Heart left ventricle (tissue), 13 donors: ENCODE results near the gene CCDC187.

ENCODE experiments used
- POLR2A ChIP-seq, 2 donors: fragments of 450-650 bp; IDR thresholded peaks; one replicate each; pipeline ENCODE4 v1.6.1; 2017; ENCODE audit warnings: antibody characterized with exemption in 2 of 2, mild to moderate bottlenecking in 2 of 2, moderate library complexity in 2 of 2
- TF ChIP-seq, protein P1 (sequence below), 12 donors: fragments of 200-600 bp; sonication (generic) in 4 of 12; IDR thresholded peaks; one replicate each; pipeline versions ENCODE4 v1.5.0 to v1.8.0; 2018 to 2022; ENCODE audit warnings: antibody characterized with exemption in 12 of 12, mild to moderate bottlenecking in 5 of 12
- donor health status: ischemic (EF 13 %, LVEDD 7.1; RV severe dilation, severe dysfunction).
- donor health status: DM: no; HTN: yes; CAD: no.
- donor health status: DM: no; HTN: no; CAD: no.
- donor health status: ischemic (EF 25% LVEDD 6.9; RV normal size, moderate dysfunction).
- donor health status: ischemic (EF 25% LVEDD 5.7; RV mildly dilated, moderate dysfunction).
- donor health status: ischemic (EF 35%, LVEDD 5.7; RV mildly dilated, moderate dysfunction).
- donor health status: nonischemic (EF 11% LVEDD 7.7; RV severe dilation, severe dysfunction).
- donor health status: DM: yes; HTN: yes; CAD: no.
- donor health status: PGD.
- donor health status: ischemic (EF 29% LVEDD 5.4; RV normal size, mild dysfunction).
- donor health status: nonischemic (EF 23%, LVEDD 6.1; RV moderate dilation, normal function).

GRCh38 chr9:136336156-136336870, 32.4 kb upstream of the CCDC187 start:
- TF ChIP-seq, protein P1, sequence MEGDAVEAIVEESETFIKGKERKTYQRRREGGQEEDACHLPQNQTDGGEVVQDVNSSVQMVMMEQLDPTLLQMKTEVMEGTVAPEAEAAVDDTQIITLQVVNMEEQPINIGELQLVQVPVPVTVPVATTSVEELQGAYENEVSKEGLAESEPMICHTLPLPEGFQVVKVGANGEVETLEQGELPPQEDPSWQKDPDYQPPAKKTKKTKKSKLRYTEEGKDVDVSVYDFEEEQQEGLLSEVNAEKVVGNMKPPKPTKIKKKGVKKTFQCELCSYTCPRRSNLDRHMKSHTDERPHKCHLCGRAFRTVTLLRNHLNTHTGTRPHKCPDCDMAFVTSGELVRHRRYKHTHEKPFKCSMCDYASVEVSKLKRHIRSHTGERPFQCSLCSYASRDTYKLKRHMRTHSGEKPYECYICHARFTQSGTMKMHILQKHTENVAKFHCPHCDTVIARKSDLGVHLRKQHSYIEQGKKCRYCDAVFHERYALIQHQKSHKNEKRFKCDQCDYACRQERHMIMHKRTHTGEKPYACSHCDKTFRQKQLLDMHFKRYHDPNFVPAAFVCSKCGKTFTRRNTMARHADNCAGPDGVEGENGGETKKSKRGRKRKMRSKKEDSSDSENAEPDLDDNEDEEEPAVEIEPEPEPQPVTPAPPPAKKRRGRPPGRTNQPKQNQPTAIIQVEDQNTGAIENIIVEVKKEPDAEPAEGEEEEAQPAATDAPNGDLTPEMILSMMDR (IDR thresholded peaks at IDR 0.05) = no peak
- TF ChIP-seq POLR2A (IDR thresholded peaks at IDR 0.05) = no peak
